Natural killer cell (primary cell): ENCODE measurements around the gene TMEM259. TPM values are rescaled to one million over a fixed set of nuclear protein-coding genes. Genes with fewer than 3 reads are reported as not detected.

Experiments
- ATAC-seq, 3 donors: fragments of 150-1000 bp in 2 of 3; fragments of 200-7000 bp in 1 of 3; cut with Tn5 transposase; 1 replicate in 1 of 3; 2 replicates in 2 of 3; pipeline ENCODE4 v1.10.0; 2021; ENCODE audit warnings: mild to moderate bottlenecking in 2 of 3, moderate library complexity in 2 of 3
- DNase-seq, 2 donors: peaks; one replicate each; pipeline versions ENCODE4 v3.0.0 to v3.0.0-alpha.2; 2013 to 2021; ENCODE audit warnings: mixed read lengths in 1 of 2
- H3K27ac ChIP-seq: one replicate; pipeline ENCODE4 v1.5.1; 2013; ENCODE audit warnings: mild to moderate bottlenecking, low read length
- H3K27me3 ChIP-seq: one replicate; pipeline ENCODE4 v1.6.1; 2013; ENCODE audit warnings: low read length; ENCODE audit not compliant: control insufficient read depth, insufficient read depth
- H3K36me3 ChIP-seq: one replicate; pipeline ENCODE4 v1.6.1; 2013; ENCODE audit warnings: low read length; ENCODE audit not compliant: control insufficient read depth, insufficient read depth
- H3K4me1 ChIP-seq: one replicate; pipeline ENCODE4 v1.6.1; 2013; ENCODE audit warnings: low read length; ENCODE audit not compliant: control insufficient read depth, insufficient read depth
- H3K4me3 ChIP-seq: one replicate; pipeline ENCODE4 v1.5.1; 2013; ENCODE audit warnings: low read length
- H3K9me3 ChIP-seq: one replicate; pipeline ENCODE4 v1.6.1; 2013; ENCODE audit warnings: low read length; ENCODE audit not compliant: control insufficient read depth, insufficient read depth
- H3K27ac Mint-ChIP-seq, 2 donors: one replicate each; pipeline ENCODE4 v1.8.0; 2022; ENCODE audit warnings: mild to moderate bottlenecking in 2 of 2, mixed read lengths in 2 of 2, moderate library complexity in 1 of 2
- H3K27me3 Mint-ChIP-seq, 2 donors: one replicate each; pipeline ENCODE4 v1.8.0; 2022; ENCODE audit warnings: low read depth in 2 of 2, mixed read lengths in 2 of 2
- H3K36me3 Mint-ChIP-seq: one replicate; pipeline ENCODE4 v1.8.0; 2022; ENCODE audit warnings: mixed read lengths
- H3K4me1 Mint-ChIP-seq, 2 donors: one replicate each; pipeline ENCODE4 v1.8.0; 2022; ENCODE audit warnings: mixed read lengths in 2 of 2
- H3K4me3 Mint-ChIP-seq: one replicate; pipeline ENCODE4 v1.8.0; 2022; ENCODE audit warnings: mild to moderate bottlenecking, moderate library complexity, mixed read lengths
- H3K9me3 Mint-ChIP-seq, 2 donors: one replicate each; pipeline ENCODE4 v1.8.0; 2022; ENCODE audit warnings: mixed read lengths in 2 of 2
- WGBS: methylation state at CpG from one replicate; pipeline ENCODE4 v1.1.7; 2013; ENCODE audit warnings: missing lambda C conversion rate; ENCODE audit not compliant: insufficient coverage; 5-methylcytosine and 5-hydroxymethylcytosine counted together
- intact Hi-C: fragments of 100-400 bp; cut with micrococcal nuclease; formaldehyde crosslinking; loops from one replicate; pipeline ENCODE4 v1.14.2; 2022
- total RNA-seq, 4 donors: library from RNA; stranded (reverse); fragments of 120-200 nt in 1 of 4; gene quantifications; one replicate each; pipeline versions ENCODE4 v1.2.3 to v1.2.4, GENCODE V29; 2013 to 2022
- TF ChIP-seq, protein P1 (sequence below): fragments of 200-600 bp; IDR thresholded peaks from one replicate; pipeline ENCODE4 v1.8.0; 2022; ENCODE audit warnings: antibody characterized with exemption

The TMEM259 gene
- total RNA-seq, 3 donors from 2014 or later (not counting 1 experiment from before 2014, with no cell fraction given), result 310 to 354 (median 317) TPM

DNA sequence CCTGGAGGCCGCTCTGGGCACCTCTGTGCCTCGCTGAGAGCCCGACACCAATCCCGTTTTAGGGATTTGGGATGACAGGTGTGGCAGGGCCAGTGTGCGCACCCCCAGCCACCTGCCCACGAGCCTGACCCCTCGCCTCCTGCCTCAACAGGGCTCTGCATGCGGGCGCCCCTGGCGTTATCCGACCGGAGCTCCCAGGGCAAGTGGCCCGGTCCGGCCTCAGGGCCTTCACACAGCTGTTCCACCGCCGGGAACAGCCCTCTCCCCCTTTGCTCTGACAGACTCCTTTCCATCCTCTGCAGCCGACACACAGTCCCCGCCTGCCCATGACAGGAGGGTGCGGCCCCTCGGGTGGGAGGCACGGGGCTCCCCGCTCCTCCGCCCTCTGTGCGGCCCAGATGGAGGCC lies 43.9 kb downstream of the TMEM259 start:
- H3K27ac ChIP-seq, result no peak overlapping the region
- no peaks in the 10 kb centered on the region for H3K4me1 ChIP-seq
- 93% methylated on average over 24 of the region's 24 CpGs for WGBS
- ATAC-seq (no peak), DNase-seq (no peak)
- Mint-ChIP-seq H3K27me3 (no peaks in the 10 kb centered on the region), H3K36me3 (no peaks in the 10 kb centered on the region), H3K9me3 (no peaks in the 10 kb centered on the region), H3K4me1 (no peaks in the 10 kb centered on the region), H3K27ac (no peak overlapping the region), H3K4me3 (no peak overlapping the region)
- H3K4me3 ChIP-seq, result no peak overlapping the region
- no peaks in the 10 kb centered on the region for H3K9me3 ChIP-seq
- H3K36me3 ChIP-seq, result peaks cover 3% of the 10 kb centered on the region
- intact Hi-C loops, result no loop called here
- TF ChIP-seq, protein P1, sequence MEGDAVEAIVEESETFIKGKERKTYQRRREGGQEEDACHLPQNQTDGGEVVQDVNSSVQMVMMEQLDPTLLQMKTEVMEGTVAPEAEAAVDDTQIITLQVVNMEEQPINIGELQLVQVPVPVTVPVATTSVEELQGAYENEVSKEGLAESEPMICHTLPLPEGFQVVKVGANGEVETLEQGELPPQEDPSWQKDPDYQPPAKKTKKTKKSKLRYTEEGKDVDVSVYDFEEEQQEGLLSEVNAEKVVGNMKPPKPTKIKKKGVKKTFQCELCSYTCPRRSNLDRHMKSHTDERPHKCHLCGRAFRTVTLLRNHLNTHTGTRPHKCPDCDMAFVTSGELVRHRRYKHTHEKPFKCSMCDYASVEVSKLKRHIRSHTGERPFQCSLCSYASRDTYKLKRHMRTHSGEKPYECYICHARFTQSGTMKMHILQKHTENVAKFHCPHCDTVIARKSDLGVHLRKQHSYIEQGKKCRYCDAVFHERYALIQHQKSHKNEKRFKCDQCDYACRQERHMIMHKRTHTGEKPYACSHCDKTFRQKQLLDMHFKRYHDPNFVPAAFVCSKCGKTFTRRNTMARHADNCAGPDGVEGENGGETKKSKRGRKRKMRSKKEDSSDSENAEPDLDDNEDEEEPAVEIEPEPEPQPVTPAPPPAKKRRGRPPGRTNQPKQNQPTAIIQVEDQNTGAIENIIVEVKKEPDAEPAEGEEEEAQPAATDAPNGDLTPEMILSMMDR, result no peak
- no peaks in the 10 kb centered on the region for H3K27me3 ChIP-seq

DNA sequence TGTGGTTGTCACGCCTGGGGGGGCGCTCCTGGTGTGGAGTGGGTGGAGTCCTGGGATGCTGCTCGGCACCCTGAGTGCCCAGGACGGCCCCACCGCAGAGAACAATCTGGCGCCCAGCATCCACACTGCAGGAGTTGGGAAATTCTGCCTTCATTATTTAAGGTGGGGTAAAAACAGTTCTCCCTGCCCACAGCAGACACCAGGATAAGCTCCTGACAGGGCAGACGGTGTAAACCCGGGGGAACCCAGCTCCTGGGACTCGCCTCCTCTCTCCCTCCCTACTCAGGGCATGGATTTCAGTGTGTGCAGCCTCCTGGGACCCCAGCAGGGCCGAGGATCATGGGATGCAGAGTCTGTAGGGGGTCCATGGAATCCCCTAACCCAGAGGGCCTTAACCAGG lies 44.4 kb downstream of the TMEM259 start:
- intact Hi-C loops, result no loop called here
- WGBS, result 90% methylated on average over 10 of the region's 10 CpGs
- H3K27ac Mint-ChIP-seq, result no peak overlapping the region
- Histone ChIP-seq H3K4me1 (no peaks in the 10 kb centered on the region), H3K27ac (no peak overlapping the region), H3K4me3 (no peak overlapping the region), H3K27me3 (no peaks in the 10 kb centered on the region), H3K9me3 (no peaks in the 10 kb centered on the region), H3K36me3 (peaks cover 3% of the 10 kb centered on the region)
- ATAC-seq, result no peak
- no peaks in the 10 kb centered on the region for H3K9me3 Mint-ChIP-seq
- H3K4me3 Mint-ChIP-seq, result no peak overlapping the region
- no peaks in the 10 kb centered on the region for H3K36me3 Mint-ChIP-seq
- no peaks in the 10 kb centered on the region for H3K4me1 Mint-ChIP-seq
- TF ChIP-seq, protein P1, result no peak
- H3K27me3 Mint-ChIP-seq, result no peaks in the 10 kb centered on the region
- DNase-seq, result no peak

DNA sequence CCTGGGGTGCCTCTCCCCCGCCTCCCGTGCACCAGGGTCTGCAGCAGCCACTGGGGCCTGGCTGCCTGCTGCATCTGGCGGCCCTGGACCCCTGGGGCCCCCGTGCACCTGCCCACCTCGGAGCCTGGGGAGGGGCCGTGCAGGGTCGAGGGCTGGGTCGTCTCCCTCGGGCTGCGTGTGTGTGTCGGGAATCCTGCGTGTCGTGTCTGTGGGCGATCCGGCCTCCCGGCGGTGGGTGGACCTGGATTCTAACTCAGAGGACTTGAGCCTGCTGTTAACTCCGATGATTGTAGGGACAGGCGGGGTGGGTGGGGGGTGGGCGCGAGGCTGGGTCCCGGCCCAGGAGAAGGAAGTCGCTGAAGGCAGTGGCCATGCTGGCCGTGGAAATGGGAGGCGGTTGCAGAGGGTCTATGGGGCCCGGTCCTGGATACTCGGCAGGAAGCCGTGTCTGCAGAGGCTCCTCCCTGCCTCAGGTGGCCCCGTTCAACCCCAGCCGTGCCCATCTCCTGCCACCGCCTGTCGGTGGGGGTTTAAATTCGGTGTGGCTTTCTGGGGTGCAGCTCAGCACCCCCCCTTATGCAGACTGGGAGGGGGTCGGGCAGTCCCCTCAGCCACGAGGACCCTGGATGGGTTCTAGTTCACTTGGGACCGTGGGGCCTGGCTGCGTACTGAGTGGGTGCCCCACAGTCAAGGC lies 46.2 kb downstream of the TMEM259 start:
- Histone ChIP-seq H3K36me3 (peaks cover 8% of the 10 kb centered on the region), H3K4me3 (no peak overlapping the region), H3K4me1 (no peaks in the 10 kb centered on the region), H3K27ac (no peak overlapping the region), H3K9me3 (peaks cover 8% of the 10 kb centered on the region), H3K27me3 (no peaks in the 10 kb centered on the region)
- ATAC-seq (no peak), DNase-seq (no peak)
- Mint-ChIP-seq H3K4me3 (no peak overlapping the region), H3K4me1 (no peaks in the 10 kb centered on the region), H3K27me3 (no peaks in the 10 kb centered on the region), H3K36me3 (no peaks in the 10 kb centered on the region), H3K9me3 (no peaks in the 10 kb centered on the region), H3K27ac (no peak overlapping the region)
- intact Hi-C loops, result no loop called here
- TF ChIP-seq, protein P1, result no peak
- 89% methylated on average over 37 of the region's 37 CpGs for WGBS
